Head of caudate nucleus (tissue), 42 donors: Measurements from ENCODE around the gene ST7.
"Not testable (repeated sequence)": the region's sequence is repeated elsewhere in the genome, so short reads cannot be mapped to it uniquely, and the experiment has no call there.

Source experiments
- DNase-seq, 42 donors: peaks; one replicate each; pipeline versions ENCODE4 v3.0.0 to v3.0.0-alpha.2; 2020 to 2021; ENCODE audit warnings: mixed read lengths in 7 of 42
- intact Hi-C: fragments of 100-400 bp; cut with DNase I; formaldehyde crosslinking; loops from one replicate; pipeline ENCODE4 v1.15.0; 2022

The ST7 gene

GRCh38 chr7:116969371-116969902 is 16.1 kb downstream of the ST7 start:
- no peak for DNase-seq
- intact Hi-C loops = no loop called here

GRCh38 chr7:116970238-116970910 is 17.1 kb downstream of the ST7 start:
- DNase-seq = no peak

GRCh38 chr7:116971153-116971552 is 17.9 kb downstream of the ST7 start:
- intact Hi-C loops, DNase-seq: not testable (repeated sequence)

More at GRCh38 chr7:116970238-116970910, 17.1 kb downstream of the ST7 start:
- intact Hi-C loops = no loop called here

GRCh38 chr7:116971869-116972268 is 18.6 kb downstream of the ST7 start:
- no peak for DNase-seq

GRCh38 chr7:116975024-116975423 is 21.7 kb downstream of the ST7 start:
- DNase-seq, intact Hi-C loops: not testable (repeated sequence)

More at GRCh38 chr7:116971869-116972268, 18.6 kb downstream of the ST7 start:
- intact Hi-C loops = no loop called here

GRCh38 chr7:116977172-116977571 is 23.9 kb downstream of the ST7 start:
- intact Hi-C loops = no loop called here
- no peak for DNase-seq

- DNase-seq = no peak
- intact Hi-C loops = no loop called here
Observed at GRCh38 chr7:116978006-116978405, 24.7 kb downstream of the ST7 start.

- intact Hi-C loops = no loop called here
- DNase-seq = no peak
Observed at GRCh38 chr7:116979430-116979829, 26.1 kb downstream of the ST7 start.

- intact Hi-C loops = no loop called here
Observed at GRCh38 chr7:116980354-116980753, 27.1 kb downstream of the ST7 start.

GRCh38 chr7:116981939-116982338 is 28.6 kb downstream of the ST7 start:
- intact Hi-C loops = no loop called here
- DNase-seq = no peak

More at GRCh38 chr7:116980354-116980753, 27.1 kb downstream of the ST7 start:
- DNase-seq = no peak

GRCh38 chr7:116984511-116984910 is 31.2 kb downstream of the ST7 start:
- intact Hi-C loops = no loop called here
- no peak for DNase-seq

- intact Hi-C loops = loop anchor here (5.0 kb wide), 1 partner anchor 132 kb away; no protein-coding TSS in a partner anchor
- DNase-seq = no peak
Observed at GRCh38 chr7:116984917-116985316, 31.6 kb downstream of the ST7 start.

GRCh38 chr7:116985575-116985974 is 32.3 kb downstream of the ST7 start:
- intact Hi-C loops = loop anchor here (5.0 kb wide), 1 partner anchor 132 kb away; no protein-coding TSS in a partner anchor

GRCh38 chr7:116986611-116987565 is 33.6 kb downstream of the ST7 start:
- DNase-seq = no peak
- intact Hi-C loops = loop anchor here (5.0 kb wide), 1 partner anchor 130 kb away; no protein-coding TSS in a partner anchor

More at GRCh38 chr7:116985575-116985974, 32.3 kb downstream of the ST7 start:
- no peak for DNase-seq

- intact Hi-C loops = loop anchor here (5.0 kb wide), 1 partner anchor 129 kb away; no protein-coding TSS in a partner anchor
- DNase-seq = no peak
Observed at GRCh38 chr7:116988363-116988989, 35.2 kb downstream of the ST7 start.

GRCh38 chr7:116990056-116990455 is 36.8 kb downstream of the ST7 start:
- no peak for DNase-seq
- intact Hi-C loops = no loop called here

- DNase-seq = no peak
- intact Hi-C loops = no loop called here
Observed at GRCh38 chr7:116991233-116991632, 37.9 kb downstream of the ST7 start.

- intact Hi-C loops = no loop called here
Observed at GRCh38 chr7:116994611-116995010, 41.3 kb downstream of the ST7 start.

GRCh38 chr7:116997972-116998371 is 44.7 kb downstream of the ST7 start:
- no peak for DNase-seq
- intact Hi-C loops = no loop called here

More at GRCh38 chr7:116994611-116995010, 41.3 kb downstream of the ST7 start:
- no peak for DNase-seq
